GM19351 (cell line): ENCODE results near the gene RHBDF1.

Experiments
- ATAC-seq: cut with Tn5 transposase; IDR thresholded peaks from one replicate; pipeline ENCODE4 v1.9.1; 2021; ENCODE audit warnings: mild to moderate bottlenecking, moderate library complexity; ENCODE audit not compliant: unreplicated experiment

Gene RHBDF1

GRCh38 chr16:92431-93339 is 20.3 kb upstream of the RHBDF1 start:
- no peak for ATAC-seq

DNA sequence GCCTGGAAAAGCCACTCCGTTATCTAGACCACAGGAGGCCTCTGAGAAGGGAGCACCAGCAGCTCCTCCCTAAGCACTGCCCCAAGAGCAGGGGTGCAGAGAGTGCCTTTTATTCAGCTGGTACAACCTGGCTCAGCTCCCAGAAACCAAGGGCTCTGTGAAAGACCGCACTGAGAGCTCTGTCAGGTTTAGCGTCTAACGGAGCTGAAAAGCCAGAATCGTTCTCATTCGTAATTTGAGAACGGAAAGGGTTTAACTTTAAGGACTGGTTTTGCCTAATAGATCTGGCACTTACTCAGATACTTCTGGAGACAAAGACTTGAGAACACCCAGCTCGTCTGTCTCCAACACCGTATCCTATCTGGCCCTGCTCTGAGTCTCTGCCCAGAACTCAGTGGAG is 19.1 kb upstream of the RHBDF1 start:
- no peak for ATAC-seq

DNA sequence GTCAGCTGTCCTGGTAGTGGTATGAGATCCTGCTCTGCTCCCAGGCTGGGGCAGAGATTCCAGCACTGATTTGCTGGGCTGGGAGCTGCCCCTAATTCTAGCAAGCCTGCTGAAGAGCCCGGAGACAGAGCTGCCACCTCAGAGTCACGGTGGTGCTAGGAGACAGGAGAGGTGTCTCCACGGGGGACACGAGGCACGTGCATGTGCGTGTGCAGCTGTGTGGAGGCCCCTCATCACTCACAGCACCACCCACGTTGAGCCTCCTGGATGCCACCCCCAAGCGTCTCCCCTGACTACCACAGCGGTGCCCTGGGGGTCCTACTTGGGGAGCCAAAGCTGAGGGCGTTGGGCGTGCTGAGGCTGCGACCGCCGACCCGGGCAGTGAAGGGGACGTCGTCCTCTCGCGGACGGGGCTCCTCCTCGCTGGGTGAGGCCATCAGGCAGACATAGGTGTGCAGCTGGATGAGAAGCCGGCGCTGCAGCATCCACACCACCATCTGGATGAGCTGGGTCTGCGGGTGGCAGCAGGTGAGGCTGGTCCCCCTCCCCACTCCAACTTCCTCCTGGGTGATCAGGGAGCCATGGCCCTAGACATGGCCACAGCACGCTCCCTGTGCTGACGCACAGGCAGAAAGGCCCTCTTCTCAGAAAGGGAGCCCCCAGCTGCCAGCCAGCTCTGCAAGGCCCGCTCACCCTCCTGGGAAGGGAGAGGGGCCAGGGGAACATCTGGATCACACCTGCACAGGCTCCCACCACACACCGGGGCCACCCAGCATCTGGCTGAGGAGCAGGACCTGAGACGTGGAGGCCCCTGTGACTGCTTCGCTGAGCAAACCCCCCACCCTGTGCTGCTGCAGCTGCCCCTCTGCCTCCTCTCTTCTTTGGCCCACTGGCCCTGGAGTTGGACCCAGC is 17.2 kb upstream of the RHBDF1 start:
- no peak for ATAC-seq

DNA sequence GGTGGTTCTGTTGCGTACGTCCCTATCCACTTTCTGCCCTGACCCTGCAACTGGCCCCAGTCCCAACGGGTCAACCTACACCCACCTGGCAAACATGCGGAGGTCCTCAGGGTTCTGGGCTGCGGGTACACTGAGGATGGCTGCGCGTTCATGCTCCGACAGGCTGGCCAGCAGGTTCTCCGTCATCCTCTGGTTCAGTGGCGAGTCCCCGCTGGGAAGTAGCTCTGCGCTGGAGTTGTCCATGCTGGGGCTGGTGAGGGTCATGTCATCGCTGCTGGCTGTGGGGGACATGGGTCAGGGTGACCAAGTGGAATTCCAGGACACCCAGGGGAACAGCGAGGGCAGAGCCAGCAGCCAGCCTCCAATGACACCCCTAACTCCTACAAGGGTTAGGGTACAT is 16.2 kb upstream of the RHBDF1 start:
- ATAC-seq = no peak

GRCh38 chr16:86483-86952 is 14.1 kb upstream of the RHBDF1 start:
- ATAC-seq = no peak

GRCh38 chr16:85865-86264 is 13.4 kb upstream of the RHBDF1 start:
- no peak for ATAC-seq

- ATAC-seq = no peak
Measured at GRCh38 chr16:85407-85782, 13.0 kb upstream of the RHBDF1 start.

DNA sequence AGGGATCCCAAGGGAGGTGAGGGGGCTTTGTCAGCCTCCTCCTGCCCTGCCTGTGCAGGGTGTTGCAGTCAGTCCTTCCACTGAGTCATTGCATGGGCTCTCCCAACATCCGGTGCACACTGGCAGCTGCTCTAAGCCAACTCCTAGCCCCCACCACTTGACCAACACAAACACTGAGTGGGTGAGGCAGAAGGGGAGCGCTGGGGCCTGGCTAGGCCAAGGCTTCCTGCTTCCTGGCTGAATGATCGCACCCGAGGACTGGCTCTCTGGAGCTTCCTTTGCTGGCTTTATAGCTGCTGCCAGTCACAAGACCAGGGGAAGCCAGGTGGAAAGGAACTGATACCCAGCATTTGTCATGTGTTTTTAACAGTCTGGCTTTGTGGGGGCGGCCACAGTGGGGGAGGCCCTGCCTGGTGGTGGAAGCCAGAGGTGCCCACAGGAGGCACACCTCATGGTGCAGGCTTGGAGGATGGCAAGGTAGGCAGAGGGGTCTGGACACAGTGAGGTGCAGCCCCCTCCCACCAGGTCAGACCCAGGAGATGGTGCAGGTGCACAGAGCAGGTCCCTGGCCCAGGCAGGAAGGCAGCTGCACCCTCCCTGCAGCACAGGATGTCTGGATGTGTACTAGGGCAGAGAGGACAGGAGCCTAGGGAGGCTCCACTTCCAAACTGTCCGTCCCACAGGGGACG is 12.4 kb upstream of the RHBDF1 start:
- no peak for ATAC-seq

DNA sequence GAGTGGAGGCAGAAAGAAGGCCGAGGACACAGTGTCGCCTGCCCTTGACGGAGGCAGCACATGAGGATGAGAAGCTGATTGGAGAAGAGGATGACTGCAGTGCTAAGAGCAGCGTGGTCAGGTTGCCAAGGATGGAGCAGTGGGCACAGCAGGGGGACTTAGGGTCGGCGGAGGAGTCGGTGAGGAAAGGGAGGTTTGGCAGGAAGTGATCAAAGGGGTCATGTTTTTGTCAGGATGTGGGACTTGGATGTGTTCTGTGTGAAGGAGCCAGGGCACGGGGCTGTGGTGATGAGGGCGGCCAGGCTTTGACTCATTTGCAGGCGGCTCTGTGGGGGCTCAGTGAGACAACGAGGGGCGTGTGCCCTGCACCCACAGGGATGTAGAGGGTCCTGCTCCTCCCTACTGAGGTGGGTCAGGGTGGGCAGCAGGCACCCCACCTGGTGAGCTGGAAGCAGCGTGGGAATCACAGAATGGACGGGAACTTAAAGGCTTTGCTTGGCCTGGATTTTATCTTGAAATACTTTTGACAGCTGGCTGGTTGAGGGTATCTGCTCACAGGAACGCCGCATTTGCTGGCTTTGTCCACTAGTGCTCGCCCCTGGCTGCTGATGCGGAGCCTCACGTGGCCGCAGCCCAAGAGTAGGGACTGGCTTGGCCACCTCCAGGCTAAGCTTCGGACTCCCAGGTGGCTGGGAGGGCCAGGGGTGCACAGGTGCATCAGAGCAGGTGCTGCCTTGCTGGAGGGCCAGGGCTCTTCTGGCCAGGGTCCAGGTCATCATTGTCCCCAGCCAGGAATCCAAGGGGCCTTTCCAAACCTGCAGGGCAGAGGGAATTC is 11.6 kb upstream of the RHBDF1 start:
- ATAC-seq = no peak

DNA sequence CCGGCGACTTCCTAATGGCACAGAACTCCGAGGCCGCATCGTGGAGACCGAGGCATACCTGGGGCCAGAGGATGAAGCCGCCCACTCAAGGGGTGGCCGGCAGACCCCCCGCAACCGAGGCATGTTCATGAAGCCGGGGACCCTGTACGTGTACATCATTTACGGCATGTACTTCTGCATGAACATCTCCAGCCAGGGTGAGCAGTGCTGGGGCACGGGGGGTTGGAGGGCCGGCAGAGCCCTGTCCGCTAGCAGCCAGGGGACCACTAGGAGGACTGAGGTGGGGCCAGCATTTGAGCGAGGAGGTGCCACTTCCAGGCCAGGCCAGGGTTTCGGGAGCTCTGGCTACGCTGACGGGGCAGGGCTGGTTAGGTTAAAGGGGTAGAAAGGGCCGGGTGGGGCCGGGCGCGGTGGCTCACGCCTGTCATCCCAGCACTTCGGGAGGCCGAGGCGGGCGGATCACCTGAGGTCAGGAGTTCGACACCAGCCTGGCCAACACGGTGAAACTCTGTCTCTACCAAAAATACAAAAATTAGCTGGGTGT is 10.7 kb upstream of the RHBDF1 start:
- no peak for ATAC-seq

DNA sequence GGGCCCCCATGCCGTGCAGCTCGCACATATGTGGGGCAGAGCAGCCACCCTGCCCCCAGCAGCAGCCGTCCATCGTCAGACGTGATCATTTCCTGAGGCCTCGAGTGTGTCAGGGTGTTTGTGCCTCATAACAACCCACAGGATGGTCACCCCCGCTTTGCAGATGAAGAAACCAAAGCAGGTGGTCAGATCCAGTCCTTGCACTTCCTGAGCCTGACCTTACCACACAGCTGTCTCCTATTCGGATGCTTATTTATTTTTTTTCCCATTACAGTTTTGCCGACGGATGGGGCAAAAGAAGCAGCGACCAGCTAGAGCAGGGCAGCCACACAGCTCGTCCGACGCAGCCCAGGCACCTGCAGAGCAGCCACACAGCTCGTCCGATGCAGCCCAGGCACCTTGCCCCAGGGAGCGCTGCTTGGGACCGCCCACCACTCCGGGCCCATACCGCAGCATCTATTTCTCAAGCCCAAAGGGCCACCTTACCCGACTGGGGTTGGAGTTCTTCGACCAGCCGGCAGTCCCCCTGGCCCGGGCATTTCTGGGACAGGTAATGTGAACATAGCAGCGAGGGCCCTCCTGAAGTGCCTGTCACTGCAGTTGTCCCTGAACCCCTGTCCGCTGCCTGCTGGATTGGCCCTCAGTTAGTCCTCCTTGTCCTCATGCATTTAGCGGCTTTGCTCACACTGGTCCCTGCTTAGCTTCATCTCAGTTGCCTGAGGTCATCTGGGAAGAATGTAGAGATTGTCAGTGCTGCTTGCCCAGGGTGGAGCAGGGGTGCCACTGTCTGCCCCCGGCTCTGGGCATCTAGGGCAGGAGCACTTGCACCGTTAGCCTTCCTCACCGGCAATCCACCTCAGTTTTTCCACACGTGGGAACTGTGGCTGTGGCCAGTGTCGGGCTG is 7.0 kb upstream of the RHBDF1 start:
- no peak for ATAC-seq

- peak; percentile 17 for ATAC-seq
Measured at GRCh38 chr16:78444-79150, 6.2 kb upstream of the RHBDF1 start.

DNA sequence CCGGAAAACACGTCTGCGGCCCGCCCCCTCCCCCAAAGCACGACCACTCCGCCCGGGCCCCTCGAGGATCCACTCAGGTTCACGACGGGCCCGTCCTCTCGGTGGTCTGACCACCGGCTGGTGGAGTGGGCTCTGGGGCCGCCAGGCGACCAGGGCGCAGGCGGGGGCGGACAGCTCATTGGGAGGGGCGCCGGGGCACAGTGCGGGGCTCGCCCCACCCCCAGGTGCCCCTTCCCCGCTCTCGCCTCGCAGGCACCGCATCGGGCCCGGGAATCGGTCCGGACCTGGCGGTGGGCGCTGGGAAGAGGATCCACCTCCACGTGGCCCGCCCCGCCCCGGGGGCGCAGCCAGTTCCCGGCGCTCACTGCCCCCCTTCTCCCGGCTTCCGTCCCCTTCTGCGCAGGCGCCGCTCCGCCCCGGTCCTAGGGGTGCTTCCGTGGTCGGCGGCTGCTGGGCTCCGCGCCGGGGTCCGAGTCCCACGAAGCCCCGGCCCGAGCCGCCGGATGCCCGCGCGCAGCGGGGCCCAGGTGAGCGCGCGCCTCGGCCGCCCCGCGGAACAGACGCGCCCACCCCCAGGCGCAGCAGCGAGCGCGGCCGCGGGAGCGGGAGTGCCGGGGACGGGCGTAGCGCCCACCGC is 5.5 kb upstream of the RHBDF1 start, which contains the start of gene MPG:
MPG (plus strand) TSS at position 419 of the 637 bp plus-strand sequence; CDS start at position 504, 85 bp downstream.
- peak; percentile 74 for ATAC-seq

DNA sequence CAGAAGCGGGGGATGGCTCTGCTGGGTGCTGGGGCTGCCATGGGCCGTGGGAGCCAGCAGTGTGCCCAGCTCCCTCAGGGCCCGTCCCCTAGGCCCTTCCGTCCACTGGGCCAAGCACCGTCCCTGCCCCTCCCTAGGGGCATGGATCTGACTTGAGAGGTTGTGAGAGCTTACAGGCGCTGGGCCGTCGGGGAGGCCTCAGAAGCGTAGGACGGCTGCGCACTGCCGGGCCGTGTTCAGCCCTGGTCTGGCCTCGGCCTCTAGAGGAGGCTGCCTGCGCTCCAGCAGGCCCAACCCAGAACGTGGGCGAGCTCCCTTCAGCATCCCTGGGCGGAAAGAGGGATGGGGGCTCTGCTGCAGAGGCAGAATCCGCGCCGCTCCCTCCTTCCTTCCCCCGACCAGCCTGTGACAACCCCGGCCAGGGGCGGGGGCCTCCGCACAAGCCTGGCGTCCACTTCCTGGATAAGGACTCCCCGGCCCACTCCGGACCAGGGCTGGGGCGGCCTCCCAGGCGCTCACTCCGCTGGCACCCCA is 4.9 kb upstream of the RHBDF1 start:
- ATAC-seq = peak; percentile 39

DNA sequence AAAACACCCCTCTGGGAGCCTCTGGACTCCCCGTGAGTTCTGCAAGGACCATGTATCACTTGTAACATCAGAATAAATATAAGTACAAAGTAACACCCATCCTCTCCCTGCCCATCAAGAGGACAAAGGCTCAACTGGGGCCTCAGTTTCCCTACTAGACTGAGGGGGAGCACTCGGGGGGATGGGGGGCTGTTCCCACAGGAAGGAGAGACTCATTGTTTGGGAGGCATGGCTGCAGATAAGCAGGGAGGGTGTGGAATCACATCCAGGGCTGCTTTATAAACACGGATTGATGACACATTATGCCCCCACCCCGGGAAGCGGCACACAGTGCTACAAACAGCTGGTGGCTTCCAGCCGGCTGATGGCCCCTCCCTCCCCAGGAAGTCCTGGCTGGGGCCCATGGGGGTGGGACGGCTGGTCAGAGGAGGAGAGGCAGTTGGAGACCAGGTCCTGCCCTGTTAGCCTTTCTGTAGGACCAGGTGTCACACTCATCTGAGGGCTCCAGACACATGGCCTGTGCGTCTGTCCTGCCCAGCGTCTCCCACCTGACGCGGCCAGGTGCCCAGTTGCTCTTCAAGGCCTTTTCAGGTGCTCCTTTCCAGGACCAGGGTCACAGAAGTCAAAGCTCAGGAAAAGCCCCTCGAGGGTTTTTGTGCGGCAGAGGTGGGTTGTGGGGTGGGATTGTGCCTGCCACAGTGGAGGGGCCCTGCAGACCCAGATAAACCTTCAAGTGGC is 4.3 kb upstream of the RHBDF1 start:
- ATAC-seq = no peak

GRCh38 chr16:75580-76501 is 3.4 kb upstream of the RHBDF1 start:
- ATAC-seq = no peak
